Progenitor cell of endocrine pancreas (in vitro differentiated cells): ENCODE data around the gene SEC16B. TPM values are rescaled to one million over a fixed set of nuclear protein-coding genes. Genes with fewer than 3 reads are reported as not detected.

Experiments
- DNase-seq: peaks from one replicate; pipeline ENCODE4 v3.0.0; 2021; ENCODE audit warnings: low spot score; ENCODE audit not compliant: unreplicated experiment
- H3K27ac Mint-ChIP-seq: 2 replicates; pipeline ENCODE4 v1.8.0; 2021; ENCODE audit warnings: mild to moderate bottlenecking, moderate library complexity, mixed read lengths
- H3K27me3 Mint-ChIP-seq: 2 replicates; pipeline ENCODE4 v1.8.0; 2021; ENCODE audit warnings: mixed read lengths
- H3K36me3 Mint-ChIP-seq: 2 replicates; pipeline ENCODE4 v1.8.0; 2022; ENCODE audit warnings: mixed read lengths; ENCODE audit not compliant: insufficient read depth
- H3K4me1 Mint-ChIP-seq: 2 replicates; pipeline ENCODE4 v1.8.0; 2021; ENCODE audit warnings: low read depth, mixed read lengths
- H3K4me3 Mint-ChIP-seq: 2 replicates; pipeline ENCODE4 v1.8.0; 2021; ENCODE audit warnings: low read depth, mild to moderate bottlenecking, moderate library complexity, mixed read lengths
- H3K9me3 Mint-ChIP-seq: 2 replicates; pipeline ENCODE4 v1.8.0; 2021; ENCODE audit warnings: low read depth, mixed read lengths
- CTCF ChIP-seq: fragments of 200-600 bp; sonication (generic); IDR thresholded peaks from one replicate; pipeline ENCODE4 v1.5.0; 2021; ENCODE audit warnings: antibody characterized with exemption, mild to moderate bottlenecking; ENCODE audit not compliant: unreplicated experiment
- total RNA-seq: library from RNA; stranded (reverse); gene quantifications from 2 replicates; pipeline ENCODE4 v1.2.1, GENCODE V29; 2021

Gene SEC16B
- total RNA-seq, 1 donor from 2014 or later, result 0.67 TPM

GRCh38 chr1:177944016-177944949, 25.6 kb downstream of the SEC16B start:
- H3K4me3 Mint-ChIP-seq, result no peak overlapping the region
- no peak for TF ChIP-seq CTCF
- no peak for DNase-seq
- peaks cover 5% of the 10 kb centered on the region for H3K4me1 Mint-ChIP-seq
- H3K9me3 Mint-ChIP-seq, result no peaks in the 10 kb centered on the region
- no peak overlapping the region for H3K27ac Mint-ChIP-seq
- no peaks in the 10 kb centered on the region for H3K36me3 Mint-ChIP-seq
- H3K27me3 Mint-ChIP-seq, result peaks cover 23% of the 10 kb centered on the region

DNA sequence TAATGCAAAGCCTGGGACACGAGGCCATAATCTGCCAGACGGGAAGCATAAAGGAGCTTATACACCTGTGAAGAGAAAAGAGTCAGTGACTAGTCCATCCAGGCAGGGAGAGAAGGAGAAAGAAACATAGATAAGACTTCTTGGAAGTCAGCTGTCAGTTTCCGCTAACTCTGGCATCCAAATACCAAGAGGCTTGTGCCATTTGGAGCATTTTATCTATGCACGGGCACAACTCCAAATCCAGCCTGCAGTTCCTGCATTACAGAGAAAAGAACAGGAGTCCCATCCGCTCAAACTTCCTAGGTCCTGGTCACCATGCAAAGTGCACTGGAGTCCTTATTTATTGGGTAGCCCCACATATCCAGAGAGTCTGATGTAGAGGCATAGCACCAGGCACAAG, 27.9 kb downstream of the SEC16B start:
- Mint-ChIP-seq H3K9me3 (no peaks in the 10 kb centered on the region), H3K27ac (no peak overlapping the region), H3K4me1 (peaks cover 5% of the 10 kb centered on the region), H3K4me3 (no peak overlapping the region), H3K27me3 (peaks cover 29% of the 10 kb centered on the region), H3K36me3 (no peaks in the 10 kb centered on the region)
- no peak for TF ChIP-seq CTCF
- DNase-seq, result no peak

DNA sequence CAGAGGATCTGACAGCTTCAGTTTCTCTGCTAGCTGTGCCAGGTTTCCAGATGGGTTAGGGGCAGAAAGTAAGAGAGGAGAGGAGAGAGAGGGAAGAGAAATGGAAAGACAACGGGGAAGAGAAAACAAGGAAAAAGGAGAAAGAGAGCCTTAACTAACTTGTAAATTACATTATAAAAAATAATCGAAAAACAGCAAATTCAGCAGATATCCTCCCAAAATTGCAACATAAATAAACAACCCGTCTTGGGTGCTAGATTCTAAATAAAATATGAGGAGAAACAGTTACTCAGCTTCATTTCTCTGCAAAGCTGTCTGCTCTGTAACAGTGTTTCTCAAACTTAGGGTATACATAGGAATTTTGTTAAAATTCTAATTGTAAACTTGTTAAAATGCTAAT, 29.2 kb downstream of the SEC16B start:
- no peaks in the 10 kb centered on the region for H3K36me3 Mint-ChIP-seq
- no peaks in the 10 kb centered on the region for H3K4me1 Mint-ChIP-seq
- no peak overlapping the region for H3K4me3 Mint-ChIP-seq
- H3K27me3 Mint-ChIP-seq, result peaks cover 32% of the 10 kb centered on the region
- no peak overlapping the region for H3K27ac Mint-ChIP-seq
- no peak for TF ChIP-seq CTCF
- no peak for DNase-seq
- no peaks in the 10 kb centered on the region for H3K9me3 Mint-ChIP-seq

- DNase-seq, result no peak
- Mint-ChIP-seq H3K9me3 (no peaks in the 10 kb centered on the region), H3K27ac (no peak overlapping the region), H3K27me3 (peaks cover 24% of the 10 kb centered on the region), H3K4me1 (no peaks in the 10 kb centered on the region), H3K36me3 (no peaks in the 10 kb centered on the region), H3K4me3 (no peak overlapping the region)
- no peak for TF ChIP-seq CTCF
Measured at GRCh38 chr1:177937931-177938330, 31.9 kb downstream of the SEC16B start.

GRCh38 chr1:177937174-177937770, 32.6 kb downstream of the SEC16B start:
- no peak for TF ChIP-seq CTCF
- H3K9me3 Mint-ChIP-seq, result no peaks in the 10 kb centered on the region
- no peak overlapping the region for H3K27ac Mint-ChIP-seq
- H3K36me3 Mint-ChIP-seq, result no peaks in the 10 kb centered on the region
- H3K27me3 Mint-ChIP-seq, result peaks cover 25% of the 10 kb centered on the region
- H3K4me1 Mint-ChIP-seq, result no peaks in the 10 kb centered on the region
- H3K4me3 Mint-ChIP-seq, result no peak overlapping the region
- DNase-seq, result no peak
